CD8-positive, alpha-beta memory T cell (primary cell): Measurements from ENCODE around the gene ZSCAN21. TPM values are rescaled to one million over a fixed set of nuclear protein-coding genes. Genes with fewer than 3 reads are reported as not detected.

ENCODE experiments used
- CTCF ChIA-PET: fragments of 350-600 bp; sonication (Branson Sonifier 250); formaldehyde crosslinking; loops from one replicate; lab custom pipeline; 2021; ENCODE audit warnings: antibody characterized with exemption; lab: Charles Lee
- POLR2A ChIA-PET: fragments of 350-600 bp; sonication (Branson Sonifier 250); formaldehyde crosslinking; loops from one replicate; lab custom pipeline; 2021; ENCODE audit warnings: antibody characterized with exemption; lab: Charles Lee
- DNase-seq, 5 donors: peaks; one replicate each; pipeline versions ENCODE4 v3.0.0 to v3.0.0-alpha.2; 2020 to 2022; ENCODE audit warnings: mixed read lengths in 1 of 5
- H3K27ac ChIP-seq: one replicate; pipeline ENCODE4 v1.7.0; 2013; ENCODE audit warnings: low read depth, mild to moderate bottlenecking, low read length, moderate library complexity
- H3K27me3 ChIP-seq: 2 replicates; pipeline ENCODE4 v1.7.0; 2013; ENCODE audit warnings: low read length, mild to moderate bottlenecking; ENCODE audit not compliant: insufficient read depth, poor library complexity, severe bottlenecking
- H3K36me3 ChIP-seq: 2 replicates; pipeline ENCODE4 v1.7.0; 2013; ENCODE audit warnings: mild to moderate bottlenecking, low read length, moderate library complexity; ENCODE audit not compliant: insufficient read depth
- H3K4me1 ChIP-seq: 2 replicates; pipeline ENCODE4 v1.7.0; 2013; ENCODE audit warnings: mild to moderate bottlenecking, low read length, moderate library complexity; ENCODE audit not compliant: insufficient read depth
- H3K4me3 ChIP-seq: 2 replicates; pipeline ENCODE4 v1.7.0; 2013; ENCODE audit warnings: mild to moderate bottlenecking, low read length
- H3K9me3 ChIP-seq: 2 replicates; pipeline ENCODE4 v1.7.0; 2013; ENCODE audit warnings: mild to moderate bottlenecking, low read length
- H3K27ac Mint-ChIP-seq, 8 donors: one replicate each; pipeline ENCODE4 v1.8.0; 2020 to 2021; ENCODE audit warnings: mixed read lengths in 8 of 8, mild to moderate bottlenecking in 6 of 8, inconsistent platforms in 3 of 8, moderate library complexity in 3 of 8
- H3K27me3 Mint-ChIP-seq, 2 donors: one replicate each; pipeline ENCODE4 v1.8.0; 2020 to 2021; ENCODE audit warnings: mixed read lengths in 2 of 2, mild to moderate bottlenecking in 1 of 2, moderate library complexity in 1 of 2
- H3K36me3 Mint-ChIP-seq, 3 donors: one replicate each; pipeline ENCODE4 v1.8.0; 2020 to 2021; ENCODE audit warnings: mixed read lengths in 3 of 3, inconsistent platforms in 1 of 3, mild to moderate bottlenecking in 1 of 3
- H3K4me1 Mint-ChIP-seq, 3 donors: one replicate each; pipeline ENCODE4 v1.8.0; 2020 to 2021; ENCODE audit warnings: mixed read lengths in 3 of 3, inconsistent platforms in 1 of 3, mild to moderate bottlenecking in 1 of 3
- H3K4me3 Mint-ChIP-seq, 7 donors: one replicate each; pipeline ENCODE4 v1.8.0; 2020 to 2021; ENCODE audit warnings: mixed read lengths in 7 of 7, mild to moderate bottlenecking in 6 of 7, moderate library complexity in 4 of 7, inconsistent platforms in 2 of 7
- H3K9me3 Mint-ChIP-seq, 5 donors: one replicate each; pipeline ENCODE4 v1.8.0; 2020 to 2022; ENCODE audit warnings: mixed read lengths in 5 of 5, mild to moderate bottlenecking in 3 of 5, moderate library complexity in 2 of 5, inconsistent platforms in 1 of 5
- polyA plus RNA-seq: library from polyadenylated mRNA; unstranded; fragments of 300-500 nt; fragmentation: Illumina TruSeq; gene quantifications from one replicate; pipeline ENCODE4 v1.2.3, GENCODE V29; 2021
- total RNA-seq, 2 experiments: library from RNA; stranded (reverse); gene quantifications; one replicate each; pipeline ENCODE4 v1.2.3, GENCODE V29; 2021

The ZSCAN21 gene
- total and polyA plus RNA-seq, 3 experiments from 2014 or later, result 8.2 to 11.3 (median 10.7) TPM

DNA sequence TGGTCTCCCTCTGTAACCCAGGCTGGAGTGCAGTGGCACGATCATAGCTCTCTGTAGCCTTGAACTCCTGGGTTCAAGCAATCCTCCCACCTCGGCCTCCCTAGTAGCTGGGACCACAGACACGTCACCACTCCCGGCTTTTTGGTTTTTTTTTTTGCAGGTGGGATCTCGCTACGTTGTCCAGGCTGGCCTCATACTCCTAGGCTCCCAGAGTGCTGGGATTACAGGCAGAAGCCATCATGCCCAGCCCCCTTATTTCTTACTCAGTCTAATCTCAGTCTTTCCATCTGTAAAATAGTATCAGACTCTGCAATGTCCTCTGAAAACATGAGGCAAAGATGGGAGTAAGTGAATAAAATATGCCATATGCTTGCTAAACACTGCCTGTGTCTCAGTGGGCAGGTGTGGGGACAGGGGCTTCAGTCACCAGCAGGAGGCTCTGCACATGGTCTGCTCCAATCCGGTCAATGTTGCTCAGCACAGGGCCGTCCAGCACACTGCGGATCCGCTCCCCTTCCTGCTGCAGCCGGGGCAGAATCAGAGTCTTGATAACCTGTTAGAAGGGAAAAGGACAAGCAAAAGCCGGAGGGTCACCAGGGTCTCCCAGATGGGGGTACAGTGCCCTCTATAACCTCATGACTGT is 60.1 kb downstream of the ZSCAN21 start:
- no peaks in the 10 kb centered on the region for H3K27me3 ChIP-seq
- DNase-seq, result no peak
- Mint-ChIP-seq H3K9me3 (no peaks in the 10 kb centered on the region), H3K4me3 (no peak overlapping the region), H3K27ac (peak overlapping the region in 1 of 8 donors; percentile 65), H3K27me3 (no peaks in the 10 kb centered on the region), H3K36me3 (peaks cover 0 to 93% (median 6%) of the 10 kb centered on the region in 3 donors), H3K4me1 (no peaks in the 10 kb centered on the region)
- ChIA-PET CTCF (no interaction called here), POLR2A (interaction anchor here (0.6 kb wide), 1 partner anchor 780 kb away, joined by 5 read pairs; no protein-coding TSS in a partner anchor)
- H3K4me1 ChIP-seq, result no peaks in the 10 kb centered on the region
- H3K9me3 ChIP-seq, result no peaks in the 10 kb centered on the region
- no peak overlapping the region for H3K4me3 ChIP-seq
- peaks cover 31% of the 10 kb centered on the region for H3K36me3 ChIP-seq
- no peak overlapping the region for H3K27ac ChIP-seq

DNA sequence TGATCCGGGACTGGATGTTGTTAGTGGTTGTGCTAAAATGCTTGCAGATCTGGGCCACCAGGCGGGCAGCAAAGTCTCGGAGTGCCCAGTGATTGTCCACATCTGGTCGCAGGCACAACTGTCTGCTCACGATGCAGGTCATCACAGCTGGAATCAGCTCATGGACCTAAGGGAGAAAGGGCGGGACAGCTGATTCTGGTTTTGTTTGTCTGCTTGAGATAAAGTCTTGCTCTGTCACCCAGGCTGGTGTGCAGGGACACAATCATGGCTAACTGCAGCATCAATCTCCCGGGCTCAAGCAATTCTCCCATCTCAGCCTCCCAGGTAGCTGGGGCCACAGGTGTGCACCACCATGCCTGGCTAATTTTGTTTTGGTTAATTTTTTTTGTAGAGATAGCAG is 61.6 kb downstream of the ZSCAN21 start:
- no peak for DNase-seq
- H3K36me3 Mint-ChIP-seq, result peaks cover 0 to 85% (median 6%) of the 10 kb centered on the region in 3 donors
- H3K4me1 ChIP-seq, result no peaks in the 10 kb centered on the region
- peaks cover 31% of the 10 kb centered on the region for H3K36me3 ChIP-seq
- no peaks in the 10 kb centered on the region for H3K9me3 ChIP-seq
- H3K27me3 ChIP-seq, result no peaks in the 10 kb centered on the region
- H3K4me3 ChIP-seq, result no peak overlapping the region
- POLR2A ChIA-PET, result interaction anchor here (1.5 kb wide), 1 partner anchor 15 kb away, joined by 3 read pairs; the partner anchor contains the start of gene MBLAC1
- H3K9me3 Mint-ChIP-seq, result no peaks in the 10 kb centered on the region
- CTCF ChIA-PET, result interaction anchor here (0.9 to 1.9 kb wide), 2 partner anchors 9 kb away, joined by 3 to 8 read pairs; partner anchors contain the start of gene CNPY4
- peaks cover 0 to 4% (median 0%) of the 10 kb centered on the region in 3 donors for H3K4me1 Mint-ChIP-seq
- no peak overlapping the region for H3K27ac ChIP-seq
- peak overlapping the region in 1 of 8 donors; percentile 52 for H3K27ac Mint-ChIP-seq
- H3K4me3 Mint-ChIP-seq, result no peak overlapping the region
- H3K27me3 Mint-ChIP-seq, result no peaks in the 10 kb centered on the region

DNA sequence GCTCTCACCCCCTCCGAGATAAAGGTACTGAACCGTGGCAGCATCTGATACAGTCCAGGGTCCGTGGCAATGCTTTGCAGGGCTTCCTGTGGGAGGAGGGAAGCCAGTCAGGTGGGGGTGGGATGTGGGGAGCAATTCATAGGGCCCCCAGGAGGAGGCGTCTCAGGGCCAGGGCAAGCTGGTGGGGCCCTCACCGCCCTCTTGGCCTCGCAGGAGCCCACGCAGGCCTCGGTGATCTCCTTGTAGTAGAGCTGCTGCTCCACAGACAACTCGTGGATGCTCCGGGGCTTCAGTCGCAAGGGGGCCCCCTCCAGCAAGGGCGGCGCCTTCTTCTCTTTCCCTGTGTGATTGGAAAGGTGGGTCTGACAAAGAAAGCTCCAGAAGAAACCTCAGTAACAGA is 62.3 kb downstream of the ZSCAN21 start:
- Histone ChIP-seq H3K36me3 (peaks cover 28% of the 10 kb centered on the region), H3K27me3 (no peaks in the 10 kb centered on the region), H3K27ac (no peak overlapping the region), H3K4me3 (no peak overlapping the region), H3K9me3 (no peaks in the 10 kb centered on the region), H3K4me1 (no peaks in the 10 kb centered on the region)
- Mint-ChIP-seq H3K27ac (no peak overlapping the region), H3K4me1 (peaks cover 0 to 8% (median 2%) of the 10 kb centered on the region in 3 donors), H3K4me3 (peak overlapping the region in 1 of 7 donors; percentile 73), H3K36me3 (peaks cover 0 to 81% (median 8%) of the 10 kb centered on the region in 3 donors), H3K27me3 (no peaks in the 10 kb centered on the region), H3K9me3 (no peaks in the 10 kb centered on the region)
- ChIA-PET CTCF (interaction anchor here (0.5 to 1.9 kb wide), 3 partner anchors 9 to 86 kb away, joined by 3 to 8 read pairs (median 3); partner anchors contain the start of gene CNPY4), POLR2A (interaction anchor here (1.5 kb wide), 1 partner anchor 15 kb away, joined by 3 read pairs; the partner anchor contains the start of gene MBLAC1)
- DNase-seq, result no peak

Other genes starting within 250 kb of the ZSCAN21 start
- not detected for gene CYP3A43, start 221.8 kb upstream of the ZSCAN21 start, total RNA-seq
- gene CYP3A43, start 221.8 kb upstream of the ZSCAN21 start, polyA plus RNA-seq, result not detected
- under 1 TPM in 1 of 2 experiments, not detected in 1; 0.26 TPM for gene OR2AE1, start 172.7 kb upstream of the ZSCAN21 start, total RNA-seq
- gene OR2AE1, start 172.7 kb upstream of the ZSCAN21 start, polyA plus RNA-seq, result not detected
- 10 to 100 TPM; 30.0 to 31.0 TPM for gene TRIM4, start 130.2 kb upstream of the ZSCAN21 start, total RNA-seq
- gene TRIM4, start 130.2 kb upstream of the ZSCAN21 start, polyA plus RNA-seq, result 25.8 TPM
- gene GJC3, start 120.2 kb upstream of the ZSCAN21 start, total RNA-seq, result under 1 TPM in 1 of 2 experiments, not detected in 1; 0.20 TPM
- gene GJC3, start 120.2 kb upstream of the ZSCAN21 start, polyA plus RNA-seq, result not detected
- not detected for gene AZGP1, start 73.7 kb upstream of the ZSCAN21 start, total RNA-seq
- gene AZGP1, start 73.7 kb upstream of the ZSCAN21 start, polyA plus RNA-seq, result not detected
- gene ZKSCAN1, start 34.2 kb upstream of the ZSCAN21 start, total RNA-seq, result 10 to 100 TPM; 48.4 to 53.4 TPM
- 57.9 TPM for gene ZKSCAN1, start 34.2 kb upstream of the ZSCAN21 start, polyA plus RNA-seq
- gene ZNF3, start 31.9 kb downstream of the ZSCAN21 start, total RNA-seq, result 10 to 100 TPM; 26.8 to 27.9 TPM
- gene ZNF3, start 31.9 kb downstream of the ZSCAN21 start, polyA plus RNA-seq, result 29.8 TPM
- 100 to 1,000 TPM; 110 to 111 TPM for gene COPS6, start 39.2 kb downstream of the ZSCAN21 start, total RNA-seq
- 144 TPM for gene COPS6, start 39.2 kb downstream of the ZSCAN21 start, polyA plus RNA-seq
- 100 to 1,000 TPM; 440 to 452 TPM for gene MCM7, start 51.6 kb downstream of the ZSCAN21 start, total RNA-seq
- gene MCM7, start 51.6 kb downstream of the ZSCAN21 start, polyA plus RNA-seq, result 28.9 TPM
- 10 to 100 TPM; 13.8 to 17.3 TPM for gene AP4M1, start 51.9 kb downstream of the ZSCAN21 start, total RNA-seq
- gene AP4M1, start 51.9 kb downstream of the ZSCAN21 start, polyA plus RNA-seq, result 5.2 TPM
- gene TAF6, start 69.6 kb downstream of the ZSCAN21 start, total RNA-seq, result 10 to 100 TPM; 75.7 to 82.3 TPM
- gene TAF6, start 69.6 kb downstream of the ZSCAN21 start, polyA plus RNA-seq, result 39.8 TPM
- gene CNPY4, start 69.9 kb downstream of the ZSCAN21 start, total RNA-seq, result 10 to 100 TPM; 18.9 to 19.0 TPM
- gene CNPY4, start 69.9 kb downstream of the ZSCAN21 start, polyA plus RNA-seq, result 24.1 TPM
- gene MBLAC1, start 77.2 kb downstream of the ZSCAN21 start, total RNA-seq, result 1 to 10 TPM; 4.4 TPM
- 2.3 TPM for gene MBLAC1, start 77.2 kb downstream of the ZSCAN21 start, polyA plus RNA-seq
- 100 to 1,000 TPM; 125 to 130 TPM for gene LAMTOR4, start 99.1 kb downstream of the ZSCAN21 start, total RNA-seq
- 386 TPM for gene LAMTOR4, start 99.1 kb downstream of the ZSCAN21 start, polyA plus RNA-seq
- gene TRAPPC14, start 108.9 kb downstream of the ZSCAN21 start, total RNA-seq, result 10 to 100 TPM; 30.5 to 33.2 TPM
- 3.4 TPM for gene TRAPPC14, start 108.9 kb downstream of the ZSCAN21 start, polyA plus RNA-seq
- gene GAL3ST4, start 118.8 kb downstream of the ZSCAN21 start, total RNA-seq, result 1 to 10 TPM; 1.0 to 1.6 TPM
- gene GAL3ST4, start 118.8 kb downstream of the ZSCAN21 start, polyA plus RNA-seq, result 0.52 TPM
- 1 to 10 TPM; 1.6 to 2.1 TPM for gene GPC2, start 127.6 kb downstream of the ZSCAN21 start, total RNA-seq
- gene GPC2, start 127.6 kb downstream of the ZSCAN21 start, polyA plus RNA-seq, result not detected
- gene STAG3, start 128.1 kb downstream of the ZSCAN21 start, total RNA-seq, result 1 to 10 TPM; 5.0 to 5.1 TPM
- 1.5 TPM for gene STAG3, start 128.1 kb downstream of the ZSCAN21 start, polyA plus RNA-seq
- gene PVRIG, start 170.2 kb downstream of the ZSCAN21 start, total RNA-seq, result 10 to 100 TPM; 23.9 to 24.5 TPM
- gene PVRIG, start 170.2 kb downstream of the ZSCAN21 start, polyA plus RNA-seq, result 131 TPM